ENCODE measurements around the gene MRPL14.
"Not testable (repeated sequence)": the region's sequence is repeated elsewhere in the genome, so short reads cannot be mapped to it uniquely, and the experiment has no call there.

MRPL14 gene

DNA sequence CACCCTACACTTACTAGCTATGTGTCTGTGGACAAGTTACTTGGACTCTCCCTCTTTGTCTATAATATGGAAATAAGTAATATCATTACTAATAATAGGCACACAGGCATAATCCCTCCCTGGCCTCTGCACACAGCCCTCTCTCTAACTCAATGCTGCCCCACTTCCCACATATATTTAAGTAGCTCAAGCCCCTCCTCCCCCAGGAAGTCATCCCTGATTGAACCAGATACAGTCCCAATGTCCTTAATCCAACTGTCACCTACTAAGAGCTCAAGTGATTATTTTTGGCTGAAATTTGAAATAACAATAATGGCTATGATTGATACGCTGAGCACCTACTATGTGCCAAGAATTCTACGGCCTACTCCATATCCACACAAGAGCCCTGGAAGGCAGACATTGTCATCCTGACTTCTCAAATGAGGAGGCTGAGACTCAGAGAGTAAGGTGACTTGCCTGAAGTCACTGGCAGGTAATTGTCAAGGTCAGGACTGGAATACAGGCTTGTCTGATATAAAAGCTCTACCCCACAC, 29.4 kb downstream of the MRPL14 start:
- DNase-seq (ENCODE audit: low spot score): no peak

DNA sequence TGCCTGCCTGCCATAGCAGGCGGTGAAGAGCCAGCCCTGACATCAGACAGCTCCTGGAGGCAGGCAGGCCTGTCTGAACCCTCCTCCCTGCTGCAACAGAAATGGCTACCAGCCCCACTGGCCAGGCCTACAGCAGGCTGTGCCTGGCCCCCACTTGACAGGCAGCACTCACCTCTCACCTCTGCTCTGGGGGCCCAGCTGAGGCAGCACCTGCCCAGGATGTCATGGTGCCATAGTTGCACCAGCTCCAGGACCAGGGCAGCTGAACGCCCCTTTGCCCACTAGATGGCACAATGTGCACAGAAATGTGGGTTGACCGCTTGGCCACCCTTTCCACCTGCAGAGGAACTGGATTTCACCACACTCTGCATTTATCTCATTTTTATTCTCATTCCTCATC, 30.6 kb downstream of the MRPL14 start:
- peak; percentile 73 for DNase-seq (ENCODE audit: low spot score)

DNA sequence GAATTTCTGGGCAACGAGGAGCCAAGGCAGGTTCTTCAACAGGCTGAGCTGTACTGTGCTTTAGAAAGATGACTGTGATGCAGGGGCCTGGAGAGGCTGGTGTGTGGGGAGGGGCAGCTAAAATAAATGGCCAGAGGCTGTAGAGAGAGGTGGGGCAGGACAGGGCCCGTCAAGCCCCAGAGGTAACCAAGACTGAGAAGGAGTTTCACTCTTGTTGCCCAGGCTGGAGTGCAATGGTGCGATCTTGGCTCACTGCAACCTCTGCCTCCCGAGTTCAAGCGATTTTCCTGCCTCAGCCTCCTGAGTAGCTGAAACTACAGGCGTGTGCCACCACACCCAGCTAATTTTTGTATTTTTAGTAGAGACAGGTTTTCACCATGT, 32.0 kb downstream of the MRPL14 start:
- not testable (repeated sequence) for DNase-seq (ENCODE audit: low spot score)

DNA sequence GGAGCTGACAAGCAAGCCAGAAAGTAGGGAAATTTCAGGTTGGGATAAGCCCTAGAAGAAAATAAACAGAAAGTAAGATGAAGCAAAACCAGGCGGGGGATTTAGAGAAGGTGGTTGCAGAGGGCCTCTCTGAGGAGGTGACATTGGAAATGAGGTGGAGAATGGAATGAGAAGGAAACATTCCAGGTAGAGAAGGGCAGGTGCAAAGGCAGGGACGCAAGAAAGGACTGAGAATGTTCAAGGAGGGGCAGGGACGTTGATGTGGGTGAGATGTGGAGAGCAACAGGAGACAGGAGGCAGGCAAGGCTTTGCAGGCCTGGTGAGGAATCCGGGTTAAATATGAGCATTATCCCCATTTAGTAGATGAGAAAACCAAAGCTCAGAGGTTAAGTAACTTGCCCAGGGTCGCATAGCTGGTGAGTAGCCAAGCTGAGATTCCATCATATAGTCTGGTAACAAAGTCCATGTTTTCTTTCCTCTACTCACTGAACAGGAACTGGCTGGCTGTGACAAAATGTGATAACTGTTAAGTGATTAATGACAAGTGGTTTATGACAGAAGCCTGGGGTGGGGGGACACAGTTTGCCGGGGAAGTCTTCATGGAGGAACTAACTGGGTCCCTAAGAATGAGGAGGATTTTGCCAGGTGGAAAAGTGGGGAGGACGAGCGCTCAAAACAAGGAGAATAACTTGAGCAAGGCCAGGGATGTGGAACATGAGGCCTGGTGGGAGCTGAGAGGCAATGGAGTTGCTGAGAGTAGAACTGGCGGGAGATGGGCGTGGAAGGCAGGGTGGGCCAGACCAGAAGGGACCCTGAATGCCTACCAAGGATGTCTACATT, 32.6 kb downstream of the MRPL14 start:
- no peak for DNase-seq (ENCODE audit: low spot score)

DNA sequence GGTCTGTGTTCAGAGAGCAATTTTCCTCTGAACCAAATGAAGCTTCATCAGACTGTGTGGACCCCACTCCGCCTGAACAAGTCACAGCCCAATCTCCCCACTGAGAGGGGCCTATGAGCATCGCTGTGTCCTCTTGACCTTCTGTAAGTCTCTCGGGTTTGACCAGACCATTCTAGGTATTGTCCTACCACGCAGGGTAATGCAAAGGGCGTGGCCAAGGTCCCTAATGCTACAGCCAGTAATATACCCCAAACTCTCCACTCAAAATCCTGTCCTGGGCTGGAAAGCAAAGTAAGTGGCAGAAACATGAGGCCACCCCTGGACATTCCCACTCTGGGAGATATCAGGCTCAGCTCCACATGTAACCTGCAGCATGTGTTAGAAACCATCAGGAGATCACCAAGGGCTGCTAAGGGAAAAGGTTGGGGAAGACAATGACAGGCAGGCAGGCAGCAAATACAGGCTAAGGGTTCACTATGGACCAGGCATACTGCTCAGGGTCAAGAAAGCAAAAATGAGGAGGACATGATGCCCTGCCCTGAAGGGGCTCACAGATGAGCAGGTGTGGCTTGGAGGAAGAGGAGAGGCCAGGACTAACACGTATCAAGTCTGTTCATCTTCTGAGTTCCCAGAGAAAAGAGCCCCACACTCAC, 33.4 kb downstream of the MRPL14 start:
- no peak for DNase-seq (ENCODE audit: low spot score)

DNA sequence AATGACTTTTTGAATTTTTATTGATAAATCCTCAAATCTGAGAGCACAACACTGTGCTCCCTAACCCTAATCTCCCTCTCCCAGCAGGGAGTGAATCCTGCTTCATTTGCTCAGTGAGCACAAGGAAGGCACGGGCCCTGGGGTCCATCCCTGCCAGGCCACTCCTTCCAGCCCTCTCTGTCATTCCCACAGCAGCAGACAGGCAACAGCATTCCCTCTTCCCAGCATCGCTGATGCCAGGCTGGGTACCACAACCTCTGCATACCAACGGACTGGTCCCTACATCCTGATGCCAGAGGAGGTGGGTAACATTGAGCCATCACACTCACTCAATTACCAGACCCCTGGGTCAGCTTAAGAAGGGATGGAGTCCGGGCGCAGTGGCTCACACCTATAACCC, 34.2 kb downstream of the MRPL14 start:
- DNase-seq (ENCODE audit: low spot score): no peak

DNA sequence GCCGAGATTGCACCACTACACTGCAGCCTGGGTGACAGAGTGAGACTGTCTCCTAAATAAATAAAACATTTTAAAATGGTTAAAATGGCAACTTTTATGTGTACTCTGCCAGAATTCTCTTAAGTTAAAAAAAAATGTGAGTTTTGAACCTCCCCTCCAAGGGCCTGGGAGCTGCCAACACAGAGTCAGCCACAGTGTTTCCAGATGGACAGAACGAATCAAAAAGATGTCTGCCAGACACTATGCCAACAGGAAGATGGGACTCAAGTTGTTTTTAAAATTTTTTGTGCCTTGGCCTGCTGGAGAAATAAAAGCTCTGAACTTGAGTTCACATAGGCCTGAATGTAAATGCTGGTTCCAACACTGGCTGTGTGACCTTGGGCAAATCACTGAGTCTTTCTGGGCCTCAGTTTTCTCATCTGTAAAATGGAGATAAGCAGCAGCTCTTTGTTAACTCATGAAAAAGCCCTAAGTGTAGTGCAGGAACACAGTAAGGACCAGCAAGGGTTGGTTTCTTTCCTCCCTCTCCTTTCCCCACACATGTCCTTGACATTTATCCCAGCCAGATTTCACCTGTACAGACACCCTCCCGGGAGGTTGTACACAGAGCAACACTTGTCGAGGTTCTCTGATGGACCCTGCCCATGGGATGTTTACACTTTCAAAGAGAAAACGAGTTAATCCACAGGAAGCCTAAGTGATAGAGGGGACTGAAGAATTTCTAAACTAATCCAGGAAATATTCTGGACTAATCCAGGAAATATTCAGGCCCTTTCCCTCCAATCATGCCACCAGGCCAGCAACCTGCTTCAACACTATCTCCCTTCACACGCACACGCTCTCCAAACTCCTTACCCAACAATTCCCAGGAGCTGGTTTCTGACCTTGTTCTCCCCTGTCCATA, 35.0 kb downstream of the MRPL14 start:
- no peak for DNase-seq (ENCODE audit: low spot score)

DNA sequence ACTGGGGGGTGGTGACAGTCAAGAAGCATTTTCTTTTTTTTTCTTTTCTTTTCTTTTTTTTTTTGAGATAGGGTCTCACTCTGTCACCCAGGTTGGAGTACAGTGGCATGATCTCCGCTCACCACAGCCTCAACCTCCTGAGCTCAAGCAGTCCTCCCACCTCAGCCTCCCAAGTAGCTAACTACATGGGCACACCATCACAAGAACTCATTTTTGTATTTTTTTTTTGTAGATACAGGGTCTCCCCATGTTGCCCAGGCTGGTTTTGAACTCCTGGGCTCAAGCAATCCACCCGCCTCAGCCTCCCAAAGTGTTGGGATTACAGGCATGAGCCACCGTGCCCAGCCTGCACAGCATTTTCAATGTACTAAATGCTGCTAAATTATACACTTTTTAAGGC, 35.9 kb downstream of the MRPL14 start:
- DNase-seq (ENCODE audit: low spot score): not testable (repeated sequence)

DNA sequence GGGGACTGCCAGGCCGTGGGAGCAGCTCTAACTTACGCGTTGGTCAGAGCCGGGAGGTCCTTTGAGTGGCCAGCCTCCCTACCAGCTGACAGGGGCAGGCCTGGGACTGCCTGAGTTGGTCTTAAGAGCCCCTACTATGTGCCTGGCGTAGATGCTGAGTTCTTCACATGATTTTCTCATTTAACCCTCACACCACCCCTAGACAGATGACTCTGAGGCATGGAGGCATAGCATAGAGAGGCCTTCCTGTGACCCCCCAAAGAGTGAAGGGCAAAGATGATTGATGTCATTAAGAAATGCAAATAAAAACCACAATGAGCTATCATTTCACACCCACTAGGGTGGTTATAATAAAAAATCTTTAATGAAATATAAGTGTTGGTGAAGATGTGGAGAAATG, 36.8 kb downstream of the MRPL14 start:
- no peak for DNase-seq (ENCODE audit: low spot score)

DNA sequence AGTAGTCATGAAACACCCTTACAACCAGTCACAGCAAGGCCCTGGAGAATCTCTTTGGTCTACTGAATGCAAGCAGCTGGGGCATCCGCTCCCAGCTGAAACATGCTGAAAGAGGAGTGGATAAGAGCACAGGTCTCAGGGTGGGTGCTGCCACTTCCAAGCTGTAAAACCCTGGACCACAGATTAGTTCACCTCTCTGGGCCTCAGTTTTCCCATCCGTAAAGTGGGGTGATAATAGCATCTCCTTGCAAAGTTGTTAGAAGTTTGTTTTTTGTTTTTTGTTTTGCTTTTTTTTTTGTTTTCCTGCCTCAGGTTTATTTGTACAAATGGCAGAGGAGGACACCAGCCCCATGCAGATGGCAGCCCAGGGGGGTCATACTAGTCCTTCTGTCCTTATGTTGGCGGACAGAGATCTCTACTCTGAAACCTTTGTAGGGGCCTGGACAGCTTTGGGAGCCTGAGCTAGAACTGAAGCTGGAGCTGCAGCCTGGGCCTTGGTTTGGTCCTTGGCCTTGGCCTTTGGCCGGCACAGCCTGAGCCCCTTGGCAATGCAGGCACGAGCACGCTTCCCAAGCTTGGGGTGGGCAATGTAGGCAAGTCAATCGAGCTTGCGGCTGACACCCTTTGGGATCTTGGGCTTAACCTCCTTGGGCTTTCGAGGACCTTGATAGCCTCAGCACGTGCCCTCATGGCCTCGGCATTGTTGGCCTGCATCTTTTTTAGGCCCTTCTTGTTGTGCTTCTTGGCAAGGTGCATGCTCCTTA, 38.2 kb downstream of the MRPL14 start:
- DNase-seq (ENCODE audit: low spot score): no peak

DNA sequence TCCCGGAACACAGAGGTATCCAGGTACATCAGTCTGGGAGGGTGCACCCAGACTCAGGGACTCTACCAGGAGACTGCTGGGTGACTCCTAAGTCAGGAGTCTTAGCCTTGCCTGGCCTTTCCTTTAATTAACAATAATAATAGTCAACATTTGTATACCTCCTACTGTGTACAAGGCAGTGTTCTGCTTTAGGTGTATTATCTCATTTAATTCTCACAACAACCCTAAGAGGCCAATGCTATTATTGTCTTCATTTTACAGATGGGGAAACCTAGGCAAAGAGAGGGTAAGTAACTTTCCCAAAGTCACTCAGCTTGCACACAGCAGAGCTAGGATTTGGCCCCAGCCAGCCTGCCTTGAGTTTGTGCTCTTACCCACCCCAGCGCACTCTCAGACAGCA, 39.6 kb downstream of the MRPL14 start:
- DNase-seq (ENCODE audit: low spot score): no peak

DNA sequence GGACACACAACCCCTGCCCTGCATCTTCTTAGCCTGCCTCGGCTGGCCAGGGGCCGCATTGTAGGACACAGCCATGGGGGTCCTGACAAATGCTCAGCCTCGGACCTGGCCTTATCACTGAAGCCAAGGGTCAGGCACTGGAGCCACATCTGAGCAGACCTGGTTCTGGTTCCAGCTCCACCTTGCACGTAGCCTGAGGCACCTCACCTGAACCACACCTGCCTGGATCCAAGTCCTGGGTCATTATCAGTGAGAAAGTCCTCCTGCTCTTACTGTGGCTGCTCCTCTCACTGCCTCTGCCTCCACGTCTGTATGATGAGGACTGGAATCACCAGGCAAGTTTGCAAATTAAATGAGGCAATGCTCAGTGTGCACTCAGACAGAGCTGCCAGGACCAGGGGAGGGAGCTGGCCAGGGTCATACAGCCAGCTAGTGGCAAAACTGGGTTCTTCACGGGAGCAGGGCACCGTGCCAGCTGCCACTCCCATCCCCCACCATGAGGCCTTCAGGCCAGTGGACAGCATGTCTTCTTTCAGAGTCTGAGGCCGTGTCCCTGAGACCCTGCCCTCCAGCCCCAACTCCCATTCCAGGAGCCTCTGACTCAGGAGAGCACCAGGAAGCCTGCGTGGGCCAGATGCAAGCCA, 40.2 kb downstream of the MRPL14 start:
- no peak for DNase-seq (ENCODE audit: low spot score)

DNA sequence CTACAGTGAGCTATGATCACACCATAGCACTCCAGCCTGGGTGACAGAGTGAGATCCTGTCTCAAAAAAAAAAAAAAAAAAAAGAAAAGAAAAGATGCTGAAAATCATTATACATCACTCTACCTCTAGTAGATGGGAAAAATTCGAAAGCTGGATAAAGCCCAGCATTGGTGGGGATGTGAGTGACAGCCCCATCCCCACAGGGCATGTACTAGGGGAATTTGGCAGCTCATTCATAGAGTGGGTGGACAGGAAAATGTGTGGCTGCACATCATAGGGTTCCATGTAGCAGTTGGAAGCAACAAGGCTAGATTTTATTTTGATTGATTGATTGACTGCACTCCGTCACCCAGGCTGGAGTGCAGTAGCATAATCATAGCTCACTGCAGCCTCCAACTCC, 42.0 kb downstream of the MRPL14 start:
- DNase-seq (ENCODE audit: low spot score): no peak

DNA sequence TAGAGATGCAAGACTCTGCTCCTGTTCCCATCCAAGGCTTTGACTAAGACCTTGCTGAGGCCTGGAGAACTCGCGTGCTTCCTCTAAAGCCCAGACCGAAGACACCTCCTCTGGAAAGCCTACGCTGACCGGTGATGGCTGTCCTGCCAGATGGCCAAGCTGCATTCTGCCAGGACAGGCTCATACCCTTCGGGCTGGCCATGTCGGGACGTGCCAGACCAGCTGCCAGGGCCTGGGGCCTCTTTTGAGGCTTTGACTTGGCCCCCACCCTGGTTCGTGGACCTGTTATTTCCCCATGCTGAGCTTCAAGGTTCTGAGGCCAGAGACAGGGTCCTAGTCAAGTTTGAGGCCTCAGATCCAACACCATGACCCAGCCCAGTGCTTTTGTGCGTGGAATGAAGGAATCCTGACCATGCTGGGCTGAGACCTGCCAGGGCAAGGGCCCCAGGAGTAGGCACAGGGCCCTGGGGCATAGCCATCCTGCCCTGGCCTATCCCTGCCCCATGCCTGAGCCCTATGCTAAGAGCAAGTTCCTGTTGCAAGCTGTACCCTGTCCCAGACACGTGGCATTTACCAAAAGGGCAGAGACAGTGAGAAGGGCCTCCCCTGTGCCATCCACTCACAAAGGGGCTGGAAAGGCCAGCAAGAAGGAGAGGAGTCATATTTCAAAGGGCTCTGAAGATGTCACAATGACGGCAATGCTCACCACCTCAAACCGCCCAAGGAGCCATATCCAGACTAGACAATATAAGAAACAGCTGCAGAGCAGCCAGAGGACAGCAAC, 42.8 kb downstream of the MRPL14 start:
- no peak for DNase-seq (ENCODE audit: low spot score)

DNA sequence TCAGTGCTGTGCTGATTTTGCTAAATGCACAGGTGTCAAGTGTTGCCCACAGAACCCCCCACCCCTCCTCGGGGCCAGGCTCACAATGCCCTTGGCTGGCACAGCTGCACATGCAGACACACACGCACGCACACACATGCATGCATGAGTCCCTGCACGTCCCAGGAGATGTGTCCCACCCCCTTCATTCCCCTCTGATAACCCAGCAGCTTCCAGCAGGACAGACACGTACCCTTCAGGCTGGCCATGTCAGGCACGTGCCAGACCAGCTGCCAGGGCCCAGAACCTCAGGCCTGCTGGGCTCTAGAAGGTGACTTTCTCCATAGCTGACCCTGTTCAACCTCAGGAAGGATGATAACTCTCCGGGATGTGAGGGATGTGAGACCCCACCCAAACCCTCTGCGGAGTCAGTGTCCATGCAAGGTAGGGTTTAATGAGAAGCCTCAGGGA, 44.4 kb downstream of the MRPL14 start:
- no peak for DNase-seq (ENCODE audit: low spot score)

DNA sequence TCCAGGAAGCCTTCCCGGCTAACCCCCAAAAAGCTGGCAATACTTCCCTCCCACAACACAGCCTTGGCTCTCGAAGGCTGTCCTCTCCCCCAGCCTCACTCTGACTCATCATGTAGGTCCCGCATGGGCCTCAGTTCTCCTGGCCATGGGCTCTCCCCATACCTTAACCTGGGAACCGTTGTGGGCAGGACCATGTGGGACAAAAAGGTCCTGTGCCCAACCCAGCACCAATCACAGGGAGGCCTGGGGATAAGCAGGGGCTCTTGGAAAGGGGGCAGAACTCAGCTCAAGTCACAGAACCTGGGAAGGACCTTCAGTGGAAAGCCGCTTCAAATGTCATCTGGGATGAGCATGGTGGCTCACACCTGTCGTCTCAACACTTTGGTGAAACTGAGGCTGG, 45.5 kb downstream of the MRPL14 start:
- no peak for DNase-seq (ENCODE audit: low spot score)

DNA sequence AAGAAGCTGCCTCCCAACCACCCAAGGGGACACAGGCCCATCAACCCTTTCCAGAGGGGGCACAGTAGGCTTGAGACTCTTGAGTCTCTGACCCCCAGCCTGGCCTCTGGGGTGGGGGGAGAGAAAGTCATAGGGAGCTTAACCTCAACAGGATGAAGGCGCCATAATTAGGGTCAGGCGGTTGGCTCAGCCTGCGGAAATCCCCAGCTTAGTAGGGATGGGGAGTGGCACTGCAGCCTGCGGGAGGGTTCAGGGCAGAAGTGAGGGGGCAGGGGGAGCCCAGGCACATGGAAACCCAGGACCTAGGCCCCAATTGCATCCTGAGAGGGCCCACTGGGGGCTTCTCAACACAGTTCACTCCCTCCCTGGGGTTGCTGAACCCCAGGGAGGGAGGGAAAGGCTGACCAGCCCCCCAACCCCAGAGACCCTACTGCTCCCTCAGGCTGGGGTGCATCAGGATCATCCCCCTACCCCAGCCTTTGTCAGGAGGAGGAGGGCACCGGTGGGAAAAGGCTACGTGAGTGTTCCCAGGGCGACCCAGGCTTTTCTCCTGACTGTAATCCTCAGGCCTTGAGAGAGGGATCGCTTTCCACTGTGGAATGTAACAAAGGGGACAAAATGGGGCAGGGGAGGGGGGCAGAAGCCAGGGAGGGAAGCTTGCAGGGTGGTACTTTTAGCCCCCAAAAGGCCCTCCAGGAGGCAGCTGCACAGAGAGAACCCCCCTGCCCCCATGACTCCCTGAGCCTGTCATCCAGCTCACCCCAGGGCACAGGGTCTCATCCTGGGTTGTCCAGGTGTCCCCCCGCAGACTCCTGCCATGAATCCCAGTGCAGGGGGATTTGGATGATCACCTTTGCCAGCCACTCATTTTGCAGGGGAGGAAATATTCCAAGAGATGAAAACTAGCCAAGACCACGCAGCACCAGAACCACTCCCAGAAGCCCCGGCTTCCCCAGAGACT, 46.4 kb downstream of the MRPL14 start:
- DNase-seq (ENCODE audit: low spot score): no peak

DNA sequence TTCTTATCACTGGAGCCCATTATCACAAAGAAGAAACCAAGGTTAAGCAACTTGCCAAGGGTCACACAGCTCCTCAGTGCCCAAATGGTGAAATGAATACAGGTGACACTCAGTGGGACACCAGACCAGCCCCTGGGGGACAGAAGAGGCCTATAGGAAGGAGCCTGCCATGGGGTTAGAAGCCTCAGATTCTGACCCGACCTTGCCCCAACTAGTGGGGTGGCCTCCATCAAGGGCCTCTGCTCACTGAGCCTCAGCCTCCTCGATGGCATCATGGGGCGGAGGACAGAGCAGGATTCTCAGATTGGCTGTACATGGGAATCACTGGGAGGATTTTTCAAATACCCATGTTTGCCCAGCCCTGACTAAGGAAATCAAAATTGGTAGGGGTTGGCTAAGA, 47.6 kb downstream of the MRPL14 start:
- no peak for DNase-seq (ENCODE audit: low spot score)

All from CD4-positive, alpha-beta T cell treated with Interleukin-6 at 100 ng/mL for 8 hours (primary cell).